SK-N-SH treated with all-trans-retinoic acid at 6 μM for 48 hours (cell line): ENCODE data around the gene CLEC3B.

Experiments used
- ATAC-seq: fragments of 200-7000 bp; cut with Tn5 transposase; 3 replicates; pipeline ENCODE4 v1.9.1; 2020; ENCODE audit warnings: mild to moderate bottlenecking, moderate library complexity
- ARNTL ChIP-seq: fragments of 450-650 bp; formaldehyde crosslinking; IDR thresholded peaks from 2 replicates; pipeline ENCODE4 v1.5.0; 2020; ENCODE audit warnings: low read depth, mild to moderate bottlenecking, moderate library complexity, borderline replicate concordance
- BACH2 ChIP-seq: fragments of 250-450 bp; sonication (Bioruptor Pico); IDR thresholded peaks from 2 replicates; pipeline ENCODE4 v1.9.0; 2021; ENCODE audit warnings: mild to moderate bottlenecking, borderline replicate concordance
- CSDC2 ChIP-seq: fragments of 250-450 bp; sonication (Bioruptor Pico); IDR thresholded peaks from 2 replicates; pipeline ENCODE4 v1.5.0; 2020; ENCODE audit warnings: mild to moderate bottlenecking, moderate library complexity
- GLIS3 ChIP-seq: fragments of 250-450 bp; sonication (Bioruptor Pico); IDR thresholded peaks from 2 replicates; pipeline ENCODE4 v1.5.0; 2020; ENCODE audit warnings: mild to moderate bottlenecking, moderate library complexity
- ISL1 ChIP-seq: fragments of 250-450 bp; sonication (Bioruptor Pico); IDR thresholded peaks from 2 replicates; pipeline ENCODE4 v2.1.2; 2022; ENCODE audit warnings: mild to moderate bottlenecking, moderate library complexity
- OSR1 ChIP-seq: fragments of 250-450 bp; sonication (Bioruptor Pico); IDR thresholded peaks from 2 replicates; pipeline ENCODE4 v1.8.0; 2022; ENCODE audit warnings: moderate library complexity, mild to moderate bottlenecking, inconsistent platforms
- PPARA ChIP-seq: fragments of 250-450 bp; sonication (Bioruptor Pico); IDR thresholded peaks from 2 replicates; pipeline ENCODE4 v1.5.0; 2020; ENCODE audit warnings: mild to moderate bottlenecking, borderline replicate concordance
- RARB ChIP-seq: fragments of 250-450 bp; sonication (Bioruptor Pico); IDR thresholded peaks from 2 replicates; pipeline ENCODE4 v1.8.0; 2021; ENCODE audit warnings: mild to moderate bottlenecking, moderate library complexity
- TOX ChIP-seq: fragments of 250-450 bp; sonication (Bioruptor Pico); IDR thresholded peaks from 2 replicates; pipeline ENCODE4 v1.8.0; 2021; ENCODE audit warnings: mild to moderate bottlenecking, moderate library complexity, borderline replicate concordance
- ZC3H10 ChIP-seq: fragments of 250-450 bp; sonication (Bioruptor Pico); IDR thresholded peaks from 2 replicates; pipeline ENCODE4 v1.5.1; 2021; ENCODE audit warnings: mild to moderate bottlenecking, moderate library complexity
- ZFP3 ChIP-seq: fragments of 250-450 bp; sonication (Bioruptor Pico); IDR thresholded peaks from 2 replicates; pipeline ENCODE4 v1.5.0; 2020; ENCODE audit warnings: mild to moderate bottlenecking, moderate library complexity
- ZFP30 ChIP-seq: fragments of 450-650 bp; formaldehyde crosslinking; IDR thresholded peaks from 2 replicates; pipeline ENCODE4 v1.5.0; 2022; ENCODE audit warnings: mild to moderate bottlenecking, moderate library complexity
- ZNF70 ChIP-seq: fragments of 450-650 bp; formaldehyde crosslinking; IDR thresholded peaks from 2 replicates; pipeline ENCODE4 v1.5.0; 2020; ENCODE audit warnings: mild to moderate bottlenecking, moderate library complexity
- TF ChIP-seq, protein P1 (sequence below): fragments of 250-450 bp; sonication (Bioruptor Pico); IDR thresholded peaks from 2 replicates; pipeline ENCODE4 v1.5.0; 2020; ENCODE audit warnings: mild to moderate bottlenecking, moderate library complexity
- TF ChIP-seq, protein P2 (sequence below): fragments of 250-450 bp; sonication (Bioruptor Pico); IDR thresholded peaks from 2 replicates; pipeline ENCODE4 v1.8.0; 2020; ENCODE audit warnings: mild to moderate bottlenecking, moderate library complexity, borderline replicate concordance
- TF ChIP-seq, protein P3 (sequence below): fragments of 250-450 bp; sonication (Bioruptor Pico); IDR thresholded peaks from 2 replicates; pipeline ENCODE4 v1.8.0; 2021; ENCODE audit warnings: low read depth, mild to moderate bottlenecking, moderate library complexity, borderline replicate concordance
- TF ChIP-seq, protein P4 (sequence below): fragments of 250-450 bp; sonication (Bioruptor Pico); IDR thresholded peaks from 2 replicates; pipeline ENCODE4 v1.5.1; 2020; ENCODE audit warnings: low read depth, mild to moderate bottlenecking, moderate library complexity

Gene CLEC3B

DNA sequence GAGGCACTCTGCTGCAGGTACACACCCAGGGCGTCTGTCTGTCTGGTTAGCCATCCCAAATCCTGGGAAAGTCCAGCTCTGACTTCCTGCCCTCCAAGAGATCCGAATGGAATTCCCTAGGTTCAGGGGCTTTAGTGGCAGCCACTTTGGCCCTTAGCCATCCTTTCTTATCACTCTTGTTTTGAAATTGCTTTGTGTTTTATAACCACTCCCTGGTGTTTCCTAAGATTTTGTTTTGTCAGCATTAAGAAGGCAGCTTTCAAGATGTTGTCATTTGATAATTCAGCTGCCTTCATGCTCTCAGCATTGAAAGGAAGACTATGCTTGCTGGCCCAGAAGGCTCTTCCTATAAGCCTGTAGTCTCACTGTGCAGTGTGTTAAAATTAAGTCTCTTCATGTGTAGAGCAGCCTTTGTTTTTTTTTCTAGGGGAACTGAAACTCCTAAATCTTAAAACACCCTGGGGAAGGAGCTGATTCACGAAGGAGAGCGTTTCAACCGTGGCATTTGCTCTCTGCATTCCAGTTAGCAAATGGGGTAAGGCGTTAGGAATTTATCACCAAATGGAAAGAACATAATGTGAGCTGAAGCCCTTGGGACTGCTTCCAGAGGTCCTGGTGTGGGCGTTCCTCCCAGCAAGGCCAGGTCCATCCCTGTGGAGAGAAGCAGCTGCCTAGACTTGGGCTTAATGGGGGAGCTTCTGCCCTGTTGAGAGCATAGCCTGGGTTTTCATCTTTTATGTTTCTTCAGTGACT, 14.2 kb upstream of the CLEC3B start:
- no peak for TF ChIP-seq ZFP30
- TF ChIP-seq ISL1 (CRISPR knock-in tag), result peak; percentile 30; the same call in 1 of the 2 replicates
- ATAC-seq, result peak; percentile 70

DNA sequence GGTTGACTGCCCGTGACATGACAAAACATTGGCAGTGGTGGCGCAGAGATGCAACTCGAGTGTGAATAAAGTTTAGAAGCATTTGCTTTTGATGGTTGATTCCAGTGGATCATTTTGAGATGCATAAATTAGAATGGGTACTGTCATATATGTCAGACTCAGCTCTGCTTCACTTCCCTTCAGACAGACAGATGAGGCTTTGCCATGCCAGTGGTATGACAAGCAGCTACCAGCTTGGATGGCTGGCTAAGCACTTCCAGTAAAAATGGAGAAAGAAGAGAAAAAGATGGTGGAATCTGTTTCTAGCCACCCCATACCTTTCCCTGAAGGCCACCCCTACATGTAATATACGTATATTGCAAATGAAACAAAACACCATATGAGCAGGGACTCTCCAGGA, 13.5 kb upstream of the CLEC3B start:
- TF ChIP-seq, protein P1, sequence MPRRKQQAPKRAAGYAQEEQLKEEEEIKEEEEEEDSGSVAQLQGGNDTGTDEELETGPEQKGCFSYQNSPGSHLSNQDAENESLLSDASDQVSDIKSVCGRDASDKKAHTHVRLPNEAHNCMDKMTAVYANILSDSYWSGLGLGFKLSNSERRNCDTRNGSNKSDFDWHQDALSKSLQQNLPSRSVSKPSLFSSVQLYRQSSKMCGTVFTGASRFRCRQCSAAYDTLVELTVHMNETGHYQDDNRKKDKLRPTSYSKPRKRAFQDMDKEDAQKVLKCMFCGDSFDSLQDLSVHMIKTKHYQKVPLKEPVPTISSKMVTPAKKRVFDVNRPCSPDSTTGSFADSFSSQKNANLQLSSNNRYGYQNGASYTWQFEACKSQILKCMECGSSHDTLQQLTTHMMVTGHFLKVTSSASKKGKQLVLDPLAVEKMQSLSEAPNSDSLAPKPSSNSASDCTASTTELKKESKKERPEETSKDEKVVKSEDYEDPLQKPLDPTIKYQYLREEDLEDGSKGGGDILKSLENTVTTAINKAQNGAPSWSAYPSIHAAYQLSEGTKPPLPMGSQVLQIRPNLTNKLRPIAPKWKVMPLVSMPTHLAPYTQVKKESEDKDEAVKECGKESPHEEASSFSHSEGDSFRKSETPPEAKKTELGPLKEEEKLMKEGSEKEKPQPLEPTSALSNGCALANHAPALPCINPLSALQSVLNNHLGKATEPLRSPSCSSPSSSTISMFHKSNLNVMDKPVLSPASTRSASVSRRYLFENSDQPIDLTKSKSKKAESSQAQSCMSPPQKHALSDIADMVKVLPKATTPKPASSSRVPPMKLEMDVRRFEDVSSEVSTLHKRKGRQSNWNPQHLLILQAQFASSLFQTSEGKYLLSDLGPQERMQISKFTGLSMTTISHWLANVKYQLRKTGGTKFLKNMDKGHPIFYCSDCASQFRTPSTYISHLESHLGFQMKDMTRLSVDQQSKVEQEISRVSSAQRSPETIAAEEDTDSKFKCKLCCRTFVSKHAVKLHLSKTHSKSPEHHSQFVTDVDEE, result no peak
- no peak for TF ChIP-seq ARNTL (CRISPR knock-in tag)
- no peak for TF ChIP-seq OSR1 (CRISPR knock-in tag)
- no peak for TF ChIP-seq ZFP30
- no peak for TF ChIP-seq TOX
- no peak for TF ChIP-seq RARB
- TF ChIP-seq, protein P2, sequence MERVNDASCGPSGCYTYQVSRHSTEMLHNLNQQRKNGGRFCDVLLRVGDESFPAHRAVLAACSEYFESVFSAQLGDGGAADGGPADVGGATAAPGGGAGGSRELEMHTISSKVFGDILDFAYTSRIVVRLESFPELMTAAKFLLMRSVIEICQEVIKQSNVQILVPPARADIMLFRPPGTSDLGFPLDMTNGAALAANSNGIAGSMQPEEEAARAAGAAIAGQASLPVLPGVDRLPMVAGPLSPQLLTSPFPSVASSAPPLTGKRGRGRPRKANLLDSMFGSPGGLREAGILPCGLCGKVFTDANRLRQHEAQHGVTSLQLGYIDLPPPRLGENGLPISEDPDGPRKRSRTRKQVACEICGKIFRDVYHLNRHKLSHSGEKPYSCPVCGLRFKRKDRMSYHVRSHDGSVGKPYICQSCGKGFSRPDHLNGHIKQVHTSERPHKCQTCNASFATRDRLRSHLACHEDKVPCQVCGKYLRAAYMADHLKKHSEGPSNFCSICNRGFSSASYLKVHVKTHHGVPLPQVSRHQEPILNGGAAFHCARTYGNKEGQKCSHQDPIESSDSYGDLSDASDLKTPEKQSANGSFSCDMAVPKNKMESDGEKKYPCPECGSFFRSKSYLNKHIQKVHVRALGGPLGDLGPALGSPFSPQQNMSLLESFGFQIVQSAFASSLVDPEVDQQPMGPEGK (CRISPR knock-in tag), result no peak
- no peak for TF ChIP-seq ZNF70 (CRISPR knock-in tag)
- TF ChIP-seq GLIS3 (CRISPR knock-in tag), result no peak
- TF ChIP-seq, protein P3, sequence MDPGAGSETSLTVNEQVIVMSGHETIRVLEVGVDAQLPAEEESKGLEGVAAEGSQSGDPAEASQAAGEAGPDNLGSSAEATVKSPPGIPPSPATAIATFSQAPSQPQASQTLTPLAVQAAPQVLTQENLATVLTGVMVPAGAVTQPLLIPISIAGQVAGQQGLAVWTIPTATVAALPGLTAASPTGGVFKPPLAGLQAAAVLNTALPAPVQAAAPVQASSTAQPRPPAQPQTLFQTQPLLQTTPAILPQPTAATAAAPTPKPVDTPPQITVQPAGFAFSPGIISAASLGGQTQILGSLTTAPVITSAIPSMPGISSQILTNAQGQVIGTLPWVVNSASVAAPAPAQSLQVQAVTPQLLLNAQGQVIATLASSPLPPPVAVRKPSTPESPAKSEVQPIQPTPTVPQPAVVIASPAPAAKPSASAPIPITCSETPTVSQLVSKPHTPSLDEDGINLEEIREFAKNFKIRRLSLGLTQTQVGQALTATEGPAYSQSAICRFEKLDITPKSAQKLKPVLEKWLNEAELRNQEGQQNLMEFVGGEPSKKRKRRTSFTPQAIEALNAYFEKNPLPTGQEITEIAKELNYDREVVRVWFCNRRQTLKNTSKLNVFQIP, result no peak
- TF ChIP-seq ZC3H10, result no peak
- no peak for TF ChIP-seq BACH2 (CRISPR knock-in tag)
- TF ChIP-seq PPARA (CRISPR knock-in tag), result no peak
- TF ChIP-seq ISL1 (CRISPR knock-in tag), result no peak
- ATAC-seq, result no peak

DNA sequence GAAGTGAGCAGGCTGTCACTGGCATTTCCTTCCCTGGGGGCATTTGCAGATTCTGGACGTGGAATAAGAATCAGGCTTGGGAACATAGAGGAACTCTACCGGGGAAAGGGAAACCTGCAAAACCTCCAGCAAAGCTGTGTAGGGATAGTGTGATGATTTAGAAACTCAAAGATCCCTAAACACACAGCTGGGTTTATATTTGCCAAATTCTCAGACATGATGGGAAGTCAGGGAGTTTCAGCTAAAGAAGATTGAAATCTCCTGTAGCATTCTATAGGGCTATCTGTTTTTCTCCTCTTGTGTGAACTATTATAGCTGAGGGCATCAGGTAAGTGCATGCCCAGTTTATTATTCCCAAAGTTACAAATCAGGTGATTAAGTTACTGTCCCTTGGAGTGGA, 9.2 kb upstream of the CLEC3B start:
- no peak for ATAC-seq
- TF ChIP-seq, protein P2 (CRISPR knock-in tag), result no peak
- TF ChIP-seq, protein P4, sequence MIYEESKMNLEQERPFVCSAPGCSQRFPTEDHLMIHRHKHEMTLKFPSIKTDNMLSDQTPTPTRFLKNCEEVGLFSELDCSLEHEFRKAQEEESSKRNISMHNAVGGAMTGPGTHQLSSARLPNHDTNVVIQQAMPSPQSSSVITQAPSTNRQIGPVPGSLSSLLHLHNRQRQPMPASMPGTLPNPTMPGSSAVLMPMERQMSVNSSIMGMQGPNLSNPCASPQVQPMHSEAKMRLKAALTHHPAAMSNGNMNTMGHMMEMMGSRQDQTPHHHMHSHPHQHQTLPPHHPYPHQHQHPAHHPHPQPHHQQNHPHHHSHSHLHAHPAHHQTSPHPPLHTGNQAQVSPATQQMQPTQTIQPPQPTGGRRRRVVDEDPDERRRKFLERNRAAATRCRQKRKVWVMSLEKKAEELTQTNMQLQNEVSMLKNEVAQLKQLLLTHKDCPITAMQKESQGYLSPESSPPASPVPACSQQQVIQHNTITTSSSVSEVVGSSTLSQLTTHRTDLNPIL, result no peak
- TF ChIP-seq ZC3H10, result no peak
- TF ChIP-seq, protein P3, result no peak
- TF ChIP-seq BACH2 (CRISPR knock-in tag), result no peak
- no peak for TF ChIP-seq ZFP3

DNA sequence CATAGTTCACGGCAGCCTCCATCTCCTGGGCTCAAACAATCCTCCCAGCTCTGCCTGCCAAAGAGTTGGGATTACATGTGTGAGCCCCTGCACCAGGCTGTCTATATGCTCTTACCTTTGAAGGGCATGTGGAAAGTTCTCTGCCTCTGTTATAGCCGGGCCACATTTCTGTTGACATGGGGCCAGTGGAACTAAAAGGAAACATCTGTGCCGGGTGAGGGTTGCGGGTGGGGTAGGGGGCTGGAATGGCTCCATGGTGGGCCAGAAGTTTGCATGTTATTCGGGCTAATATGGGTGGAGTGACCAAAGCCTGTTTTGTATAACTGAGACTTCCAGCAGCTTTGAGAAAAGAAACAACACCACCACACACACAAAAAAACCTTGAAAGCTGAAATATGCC, 8.3 kb upstream of the CLEC3B start:
- TF ChIP-seq CSDC2 (CRISPR knock-in tag), result no peak
- ATAC-seq, result no peak
